NCI-H82 (cell line): Measurements from ENCODE around the gene GAL.
A peak's percentile ranks its signal among the peaks of the same experiment; 100 is the strongest.

Experiments used
- DNase-seq: peaks from one replicate; lab custom pipeline; 2025; lab: John Stamatoyannopoulos, UW

Gene GAL

DNA sequence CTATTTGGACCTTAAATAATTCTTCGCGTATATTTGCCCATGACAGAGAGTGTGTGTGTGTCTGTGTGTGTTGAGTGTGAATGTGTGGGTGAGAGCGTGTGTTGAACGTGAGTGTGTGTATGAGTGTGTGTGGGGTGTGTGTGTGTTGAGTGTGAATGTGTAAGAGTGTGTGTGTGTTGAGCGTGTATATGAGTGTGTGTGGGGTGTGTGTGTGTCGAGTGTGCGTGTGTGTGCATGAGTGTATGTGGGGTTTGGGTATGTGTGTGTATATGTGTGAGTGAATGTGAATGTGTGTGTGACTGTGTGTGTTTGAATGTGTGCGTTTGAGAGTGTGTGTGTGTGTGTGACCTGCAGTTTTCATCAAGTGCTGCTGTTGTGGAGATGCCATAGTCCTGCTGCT, 26.8 kb downstream of the GAL start:
- DNase-seq = no peak

- DNase-seq = no peak
Measured at GRCh38 chr11:68714060-68714856, 29.9 kb downstream of the GAL start.

DNA sequence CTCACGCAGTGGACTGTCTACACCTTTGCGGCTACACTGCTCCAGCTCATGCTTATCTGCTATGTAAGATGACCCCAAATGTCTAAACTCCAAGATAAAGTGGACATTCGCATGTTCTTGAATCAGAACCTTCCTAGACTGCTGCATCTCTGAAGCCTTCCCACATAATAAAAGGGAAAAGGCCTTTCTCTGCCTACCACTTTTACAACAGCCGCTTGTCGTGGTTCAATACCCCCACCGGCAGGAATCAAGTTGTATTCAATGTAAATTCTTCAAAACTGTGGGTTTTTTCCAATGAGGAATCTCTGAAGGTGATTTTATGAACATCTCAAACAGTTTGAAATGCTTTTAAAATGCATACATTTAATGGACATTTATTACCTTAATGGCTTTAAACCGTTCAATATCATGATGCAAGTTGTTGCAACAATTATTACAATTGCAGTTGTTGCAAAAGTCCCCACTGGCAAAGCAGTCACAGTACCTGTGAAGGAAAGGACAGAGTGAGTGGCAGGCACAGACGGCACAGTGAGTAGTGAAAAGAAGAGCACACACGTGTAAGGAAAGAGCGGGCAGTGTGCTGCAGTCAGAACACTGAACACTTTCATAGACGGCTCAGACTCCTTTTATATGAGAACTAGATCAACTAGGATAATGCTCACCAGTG, 31.2 kb downstream of the GAL start:
- no peak for DNase-seq

- no peak for DNase-seq
Measured at GRCh38 chr11:68721075-68721474, 36.7 kb downstream of the GAL start.

DNA sequence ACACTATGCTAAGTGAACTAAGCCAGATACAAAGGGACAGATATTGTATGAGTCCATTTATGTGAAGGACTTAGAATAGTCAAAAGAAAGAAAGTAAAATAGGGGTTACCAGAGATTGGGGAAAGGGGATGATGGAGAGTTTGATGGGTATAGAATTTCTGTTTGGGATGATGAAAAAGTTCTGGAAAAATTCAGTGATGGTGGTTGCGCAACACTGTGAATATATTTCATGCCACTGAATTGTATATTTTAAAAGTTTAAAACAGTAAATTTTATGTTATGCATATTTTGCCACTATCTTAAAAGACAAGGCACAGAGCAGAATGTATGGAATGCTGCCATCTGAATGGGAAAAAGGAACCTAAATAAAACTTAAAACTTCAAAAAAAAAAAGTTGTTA, 37.8 kb downstream of the GAL start:
- DNase-seq = no peak

- peak; percentile 16 for DNase-seq
Measured at GRCh38 chr11:68724293-68724692, 39.9 kb downstream of the GAL start.

DNA sequence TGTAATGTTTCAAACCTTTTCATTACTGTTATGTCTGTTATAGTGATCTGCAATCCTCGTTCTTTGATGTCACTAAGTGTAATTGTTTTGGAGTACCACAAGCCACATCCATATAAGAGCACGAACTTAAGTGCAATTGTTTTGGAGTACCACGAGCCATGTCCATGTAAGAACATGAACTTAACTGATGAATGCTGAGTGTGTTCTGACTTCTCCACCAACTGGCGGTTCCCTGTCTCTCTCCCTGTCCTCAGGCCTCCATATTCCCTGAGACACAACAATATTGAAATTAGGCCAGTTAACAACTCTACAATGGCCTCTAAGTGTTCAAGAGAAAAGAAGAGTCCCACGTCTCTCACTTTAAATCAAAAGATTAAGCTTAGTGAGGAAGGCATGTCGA, 43.4 kb downstream of the GAL start:
- DNase-seq = no peak

- DNase-seq = peak; percentile 33
Measured at GRCh38 chr11:68734111-68734510, 49.8 kb downstream of the GAL start.

DNA sequence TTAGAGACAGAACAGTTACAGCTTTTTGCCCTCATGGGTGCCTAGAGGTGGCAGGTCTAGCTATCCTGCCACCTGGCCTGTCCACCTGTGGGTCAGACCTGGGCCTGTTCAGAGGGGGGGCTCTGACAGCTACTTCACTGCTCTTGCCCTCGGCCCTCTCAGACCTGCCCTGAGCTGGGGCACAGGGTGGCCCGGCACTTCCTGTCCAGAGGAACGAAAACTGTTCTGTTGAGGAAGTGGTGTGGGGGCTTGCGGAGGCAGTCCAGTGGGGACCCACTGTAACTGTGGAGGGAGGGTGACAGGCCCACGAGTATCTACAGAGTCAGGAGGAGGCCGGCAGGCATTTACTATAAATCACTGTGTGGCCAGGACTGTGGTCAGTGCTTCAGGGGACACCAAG, 50.8 kb downstream of the GAL start:
- no peak for DNase-seq

GRCh38 chr11:68735646-68736045, 51.3 kb downstream of the GAL start:
- DNase-seq = no peak
